NCI-H2227 treated with DMSO at 0.1 percent for 48 hours (cell line): Measurements from ENCODE around the gene KCNIP4.
"Not testable (repeated sequence)": the region's sequence is repeated elsewhere in the genome, so short reads cannot be mapped to it uniquely, and the experiment has no call there.

ENCODE experiments used
- DNase-seq: peaks from one replicate; lab custom pipeline; 2025; lab: John Stamatoyannopoulos, UW

KCNIP4 gene

DNA sequence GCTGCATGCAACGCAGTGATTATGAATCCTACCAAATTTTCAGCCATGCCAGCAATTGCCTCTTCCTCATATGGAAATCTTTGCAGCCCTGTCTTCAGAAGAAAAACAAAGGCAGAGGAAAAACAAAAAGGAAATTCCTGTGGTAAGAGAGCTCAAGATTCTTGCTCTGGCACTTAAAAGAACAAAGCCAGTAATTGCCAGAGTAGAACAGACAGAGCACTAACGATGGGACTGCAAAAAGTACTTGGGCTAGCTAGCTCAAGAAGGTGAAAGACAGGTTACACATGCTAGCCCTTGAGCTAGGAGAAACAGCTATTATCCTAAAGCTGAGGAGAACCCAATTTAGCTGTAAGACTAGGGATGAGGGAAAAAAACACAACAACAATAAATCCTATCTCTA lies 582.3 kb downstream of the KCNIP4 start:
- DNase-seq, result peak; percentile 40

DNA sequence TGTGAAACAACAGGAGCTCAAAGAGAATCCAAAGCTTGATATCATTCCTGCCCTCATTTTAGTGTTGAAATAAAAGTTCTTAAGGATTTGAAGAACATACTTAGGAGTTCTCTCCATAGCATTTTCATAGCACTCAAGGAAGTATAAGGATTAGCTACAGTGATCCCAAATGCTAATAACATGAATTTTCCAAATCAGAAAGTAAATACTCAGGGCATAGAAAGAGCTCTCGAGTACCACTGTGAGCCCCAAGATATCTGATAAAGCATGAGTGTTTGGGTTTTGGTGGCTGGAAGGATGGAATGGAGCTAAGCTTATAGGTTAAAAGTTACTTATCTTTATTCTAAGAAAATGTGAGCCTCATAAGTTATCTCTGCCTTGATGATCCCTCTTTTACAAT lies 584.9 kb downstream of the KCNIP4 start:
- no peak for DNase-seq

- not testable (repeated sequence) for DNase-seq
Observed at GRCh38 chr4:21352354-21352753, 596.2 kb downstream of the KCNIP4 start.

GRCh38 chr4:21347142-21347541 lies 601.4 kb downstream of the KCNIP4 start:
- no peak for DNase-seq

DNA sequence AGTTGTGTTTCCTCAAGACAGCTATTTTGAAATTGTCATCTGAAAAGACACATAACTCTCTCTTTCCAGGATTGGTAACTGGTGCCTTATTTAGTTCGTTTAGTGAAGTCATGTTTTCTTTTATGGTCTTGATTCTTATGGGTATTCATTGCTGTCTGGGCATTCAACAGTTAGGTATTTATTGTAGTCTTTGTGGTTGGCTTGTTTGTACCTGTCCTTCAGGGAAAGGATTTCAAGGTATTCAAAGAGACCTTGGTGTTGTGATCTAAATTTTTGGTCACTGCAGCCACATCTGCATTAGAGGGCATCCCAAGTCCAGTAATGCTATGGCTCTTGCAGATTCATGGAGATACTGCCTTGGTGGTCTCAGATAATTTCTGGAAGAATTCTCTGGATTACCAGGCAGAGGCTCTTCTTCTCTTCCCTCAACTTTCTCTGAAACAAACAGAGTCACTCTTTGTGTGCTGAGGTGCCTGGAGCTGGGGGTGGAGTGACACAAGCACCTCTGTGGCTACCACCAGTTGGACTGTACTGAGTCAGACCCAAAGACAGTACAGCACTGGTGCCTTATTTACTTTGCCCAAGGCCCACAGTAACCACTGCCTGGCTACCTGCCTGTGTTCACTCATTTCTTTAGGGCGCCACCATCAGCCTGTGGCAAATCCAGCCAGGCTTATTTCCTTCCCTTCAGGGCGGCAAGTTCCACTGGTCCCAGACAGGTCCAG lies 620.4 kb downstream of the KCNIP4 start:
- DNase-seq, result no peak

- no peak for DNase-seq
Observed at GRCh38 chr4:21320034-21320433, 628.5 kb downstream of the KCNIP4 start.

GRCh38 chr4:21307709-21308108 lies 640.9 kb downstream of the KCNIP4 start:
- no peak for DNase-seq

GRCh38 chr4:21304540-21304887 lies 644.1 kb downstream of the KCNIP4 start:
- DNase-seq, result no peak

DNA sequence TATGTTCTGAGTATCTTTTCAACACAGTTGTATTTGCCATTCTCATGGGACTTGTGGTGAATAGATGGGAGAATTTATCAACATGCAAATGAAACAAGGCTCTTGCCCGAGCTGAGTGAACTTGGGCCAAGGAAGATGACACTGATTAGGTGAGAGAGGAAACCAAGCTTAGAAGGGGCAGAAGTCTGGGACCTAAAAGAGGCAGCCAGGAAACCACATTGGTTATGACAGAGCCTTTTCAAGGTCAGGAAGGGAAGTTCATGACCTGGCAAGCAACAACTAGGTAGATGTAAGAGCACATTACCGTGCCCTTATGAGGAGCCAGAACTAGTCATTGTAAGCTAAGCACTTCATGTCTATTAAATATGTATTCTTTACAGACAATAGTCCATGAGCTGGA lies 658.0 kb downstream of the KCNIP4 start:
- no peak for DNase-seq

GRCh38 chr4:21276046-21276445 lies 672.5 kb downstream of the KCNIP4 start:
- DNase-seq, result no peak

- DNase-seq, result no peak
Observed at GRCh38 chr4:21271439-21272052, 677.0 kb downstream of the KCNIP4 start.

- no peak for DNase-seq
Observed at GRCh38 chr4:21248331-21248730, 700.2 kb downstream of the KCNIP4 start.

- no peak for DNase-seq
Observed at GRCh38 chr4:21242163-21242562, 706.4 kb downstream of the KCNIP4 start.

- DNase-seq, result no peak
Observed at GRCh38 chr4:21226637-21227538, 721.7 kb downstream of the KCNIP4 start.

DNA sequence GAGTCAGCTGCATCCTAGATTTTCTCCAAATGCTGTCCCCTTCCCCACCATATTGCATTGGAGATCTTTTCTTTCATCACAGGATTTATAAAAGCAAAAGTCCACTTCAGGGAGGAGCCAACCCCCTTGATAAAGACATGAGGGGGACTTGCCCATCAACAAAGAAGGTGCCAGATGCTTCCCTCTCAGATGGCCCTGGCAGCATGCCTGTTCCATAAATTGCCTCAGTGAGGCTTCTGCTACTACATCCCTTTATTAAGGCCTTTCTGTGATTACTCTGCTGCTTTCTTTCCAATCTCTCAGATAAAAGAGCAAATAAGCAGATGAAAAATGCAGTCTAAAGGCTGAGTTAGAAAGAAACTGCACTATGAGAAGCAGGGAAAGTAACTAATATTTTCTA lies 736.7 kb downstream of the KCNIP4 start:
- no peak for DNase-seq

- no peak for DNase-seq
Observed at GRCh38 chr4:21209860-21210259, 738.7 kb downstream of the KCNIP4 start.

DNA sequence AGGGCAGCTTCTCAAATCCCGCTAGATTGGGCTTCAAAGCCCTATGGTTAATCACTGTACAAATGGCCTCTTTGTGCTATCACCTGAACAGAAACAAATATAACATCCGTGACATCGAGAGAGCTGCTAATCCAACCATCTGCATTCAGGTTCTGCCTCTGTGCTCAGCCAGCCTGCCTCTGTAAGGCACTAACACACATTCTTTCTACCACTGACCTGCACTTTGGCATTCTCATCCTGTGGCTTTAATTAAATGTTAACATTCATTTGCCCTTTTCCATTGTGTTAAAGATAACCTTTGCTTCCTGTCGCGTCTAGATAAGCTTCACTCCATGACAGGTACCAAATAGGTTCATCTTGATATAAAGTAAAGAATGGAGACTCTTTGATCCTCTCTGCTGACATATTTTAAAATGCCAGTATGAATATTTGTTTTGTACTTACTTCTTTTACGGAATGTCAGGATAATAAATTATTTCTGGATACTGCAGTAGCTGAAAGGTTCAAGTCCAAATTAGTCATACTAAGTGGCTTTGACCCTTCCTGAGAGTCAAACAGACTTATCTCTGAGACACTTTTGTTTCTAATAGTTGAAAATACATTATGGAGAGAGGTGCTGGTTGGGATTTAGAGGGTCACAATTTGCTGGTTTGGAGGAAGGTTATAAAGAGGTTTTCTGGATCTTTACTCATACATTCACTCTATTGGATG lies 742.6 kb downstream of the KCNIP4 start:
- no peak for DNase-seq

DNA sequence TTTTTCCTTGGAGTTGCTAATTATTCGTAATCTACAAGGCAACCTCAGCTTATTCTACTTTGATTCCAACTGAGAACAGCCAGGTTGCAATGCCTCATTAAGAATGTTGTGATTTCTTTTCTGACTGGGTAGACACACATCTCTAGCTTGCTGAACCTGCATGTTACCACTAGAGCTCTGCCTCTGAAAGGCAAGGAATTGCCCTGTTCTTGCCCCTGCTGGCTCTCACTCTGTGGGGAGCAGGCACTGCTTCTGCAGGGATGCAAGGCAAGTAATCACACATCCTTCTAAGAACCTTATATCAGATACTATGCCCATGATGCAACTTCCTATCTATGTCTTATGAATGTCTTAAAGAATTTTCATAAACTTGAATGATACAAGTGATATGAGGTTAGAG lies 745.2 kb downstream of the KCNIP4 start:
- DNase-seq, result no peak

- DNase-seq, result no peak
Observed at GRCh38 chr4:21202959-21203358, 745.6 kb downstream of the KCNIP4 start.

GRCh38 chr4:21198683-21199082 lies 749.9 kb downstream of the KCNIP4 start:
- DNase-seq, result no peak

DNA sequence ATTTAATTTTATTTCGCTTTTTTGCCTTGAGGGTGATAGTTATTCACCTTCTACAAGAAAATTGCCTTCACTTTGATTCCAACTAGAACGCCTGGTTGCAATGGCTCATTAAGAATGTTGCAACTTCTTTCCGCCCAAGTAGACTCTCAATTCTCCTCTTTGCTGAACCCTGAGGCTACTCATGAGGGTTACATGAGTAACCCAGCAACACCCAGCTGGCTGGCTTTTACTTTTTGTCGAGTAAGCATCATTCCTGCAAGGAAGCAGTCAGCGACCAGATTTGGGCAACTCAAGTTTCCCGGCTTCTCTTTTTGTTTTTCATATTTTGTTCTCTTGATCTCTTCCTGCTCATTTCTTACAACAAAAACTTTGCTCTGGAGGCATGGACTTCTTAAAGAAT lies 752.9 kb downstream of the KCNIP4 start:
- DNase-seq, result no peak

DNA sequence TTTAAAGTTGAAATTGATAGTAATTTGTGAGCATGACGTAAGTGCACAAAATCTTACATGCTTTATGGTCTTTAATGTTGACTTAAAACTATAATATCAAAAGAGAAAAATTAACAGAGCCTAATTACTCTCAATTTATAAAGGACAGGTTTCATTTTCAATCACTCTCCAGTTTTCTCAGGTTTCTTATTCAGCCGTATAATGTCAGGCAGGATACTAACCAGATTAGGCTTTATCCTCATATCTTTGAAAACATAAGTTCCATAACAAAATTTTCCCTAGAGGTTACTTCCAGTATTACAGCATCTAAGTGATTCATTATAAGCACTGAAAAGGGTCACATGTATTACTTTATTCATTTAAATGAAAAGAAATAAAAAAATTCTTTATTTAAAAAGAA lies 756.2 kb downstream of the KCNIP4 start:
- DNase-seq, result no peak
